GM19239 (cell line): ENCODE results near the gene ABCA7.

Experiments used
- DNase-seq: peaks from one replicate; pipeline ENCODE4 v3.0.0; 2011; ENCODE audit warnings: low spot score; ENCODE audit not compliant: insufficient read length
- FAIRE-seq: peaks from 2 replicates; lab custom pipeline; 2011; peaks lifted over from hg19 to GRCh38; lab: Jason Lieb, UNC

Gene ABCA7

GRCh38 chr19:1052349-1052975 is 12.6 kb downstream of the ABCA7 start:
- FAIRE-seq: no peak
- no peak for DNase-seq

- FAIRE-seq (no peak), DNase-seq (no peak)
These were observed 13.5 kb downstream of the ABCA7 start for GRCh38 chr19:1053176-1054101.

GRCh38 chr19:1054102-1055027 is 14.5 kb downstream of the ABCA7 start:
- no peak for FAIRE-seq
- no peak for DNase-seq

- no peak for FAIRE-seq
- DNase-seq: no peak
These were observed 15.1 kb downstream of the ABCA7 start for GRCh38 chr19:1055028-1055425.

- FAIRE-seq: no peak
These were observed 16.1 kb downstream of the ABCA7 start for GRCh38 chr19:1055886-1056620.

GRCh38 chr19:1057176-1057855 is 17.4 kb downstream of the ABCA7 start:
- DNase-seq (no peak), FAIRE-seq (peak; percentile 82)

More at GRCh38 chr19:1055886-1056620, 16.1 kb downstream of the ABCA7 start:
- no peak for DNase-seq

GRCh38 chr19:1058112-1058511 is 18.2 kb downstream of the ABCA7 start:
- no peak for DNase-seq
- no peak for FAIRE-seq

GRCh38 chr19:1060689-1061088 is 20.8 kb downstream of the ABCA7 start:
- DNase-seq: no peak
- no peak for FAIRE-seq

- DNase-seq (no peak), FAIRE-seq (no peak)
These were observed 22.1 kb downstream of the ABCA7 start for GRCh38 chr19:1061987-1062386.

- no peak for DNase-seq
- FAIRE-seq: no peak
These were observed 22.6 kb downstream of the ABCA7 start for GRCh38 chr19:1062387-1063029.

- FAIRE-seq (peak; percentile 64), DNase-seq (no peak)
These were observed 23.4 kb downstream of the ABCA7 start for GRCh38 chr19:1063030-1063908.

- DNase-seq (no peak), FAIRE-seq (no peak)
These were observed 24.2 kb downstream of the ABCA7 start for GRCh38 chr19:1063909-1064660.

GRCh38 chr19:1064661-1065605 is 25.0 kb downstream of the ABCA7 start:
- FAIRE-seq (peak; percentile 81), DNase-seq (peak; percentile 66)

GRCh38 chr19:1065606-1066109 is 25.8 kb downstream of the ABCA7 start:
- FAIRE-seq: no peak
- no peak for DNase-seq

- no peak for FAIRE-seq
These were observed 26.4 kb downstream of the ABCA7 start for GRCh38 chr19:1066251-1066747.

More at GRCh38 chr19:1066251-1066747, 26.4 kb downstream of the ABCA7 start:
- DNase-seq: no peak
